Measurements from ENCODE around the gene EFHD2. TPM values are rescaled to one million over a fixed set of nuclear protein-coding genes. Genes with fewer than 3 reads are reported as not detected.

The EFHD2 gene
- total RNA-seq, 1 donor from 2014 or later: 12.5 TPM

- Histone ChIP-seq H3K4me1 (ENCODE audit: control insufficient read depth in 3 of 3, insufficient read depth in 3 of 3, low read length in 3 of 3) (peaks cover 22 to 42% (median 26%) of the 10 kb centered on the region in 3 donors), H3K4me3 (ENCODE audit: low read length in 3 of 3) (peak overlapping the region; percentile 67 to 70 (median 70)), H3K9me3 (ENCODE audit: control insufficient read depth in 3 of 3, low read length in 3 of 3) (no peaks in the 10 kb centered on the region), H3K27ac (ENCODE audit: low read depth, low read length) (no peak overlapping the region), H3K27me3 (ENCODE audit: control insufficient read depth in 3 of 3, insufficient read depth in 3 of 3, low read length in 3 of 3) (peaks cover 6 to 18% (median 14%) of the 10 kb centered on the region in 3 donors), H3K9ac (ENCODE audit: low read depth in 1 of 3, low read length in 3 of 3) (peak overlapping the region; percentile 53 to 70 (median 60)), H3K36me3 (ENCODE audit: control insufficient read depth in 3 of 3, insufficient read depth in 3 of 3, low read length in 3 of 3) (no peaks in the 10 kb centered on the region)
Observed at GRCh38 chr1:15410884-15411245, 1.2 kb downstream of the EFHD2 start.

- H3K4me1 ChIP-seq (ENCODE audit: control insufficient read depth in 3 of 3, insufficient read depth in 3 of 3, low read length in 3 of 3): peaks cover 29 to 48% (median 32%) of the 10 kb centered on the region in 3 donors
- no peaks in the 10 kb centered on the region for H3K9me3 ChIP-seq (ENCODE audit: control insufficient read depth in 3 of 3, low read length in 3 of 3)
- H3K27ac ChIP-seq (ENCODE audit: low read depth, low read length): peak overlapping the region; percentile 25
- H3K4me3 ChIP-seq (ENCODE audit: low read length in 3 of 3): peak overlapping the region; percentile 45 to 70 (median 52)
- no peaks in the 10 kb centered on the region for H3K36me3 ChIP-seq (ENCODE audit: control insufficient read depth in 3 of 3, insufficient read depth in 3 of 3, low read length in 3 of 3)
- peak overlapping the region in 2 of 3 donors; percentile 45 for H3K9ac ChIP-seq (ENCODE audit: low read depth in 1 of 3, low read length in 3 of 3)
- H3K27me3 ChIP-seq (ENCODE audit: control insufficient read depth in 3 of 3, insufficient read depth in 3 of 3, low read length in 3 of 3): peaks cover 6 to 18% (median 14%) of the 10 kb centered on the region in 3 donors
Observed at GRCh38 chr1:15411593-15412137, 2.0 kb downstream of the EFHD2 start.

GRCh38 chr1:15412175-15412800 lies 2.6 kb downstream of the EFHD2 start:
- Histone ChIP-seq H3K4me1 (ENCODE audit: control insufficient read depth in 3 of 3, insufficient read depth in 3 of 3, low read length in 3 of 3) (peaks cover 25 to 49% (median 34%) of the 10 kb centered on the region in 3 donors), H3K27ac (ENCODE audit: low read depth, low read length) (no peak overlapping the region), H3K36me3 (ENCODE audit: control insufficient read depth in 3 of 3, insufficient read depth in 3 of 3, low read length in 3 of 3) (no peaks in the 10 kb centered on the region)

GRCh38 chr1:15412843-15413242 lies 3.2 kb downstream of the EFHD2 start:
- Histone ChIP-seq H3K4me3 (ENCODE audit: low read length in 3 of 3) (peak overlapping the region in 1 of 3 donors; percentile 13), H3K27ac (ENCODE audit: low read depth, low read length) (no peak overlapping the region), H3K4me1 (ENCODE audit: control insufficient read depth in 3 of 3, insufficient read depth in 3 of 3, low read length in 3 of 3) (peaks cover 25 to 49% (median 36%) of the 10 kb centered on the region in 3 donors), H3K9me3 (ENCODE audit: control insufficient read depth in 3 of 3, low read length in 3 of 3) (no peaks in the 10 kb centered on the region), H3K9ac (ENCODE audit: low read depth in 1 of 3, low read length in 3 of 3) (no peak overlapping the region), H3K27me3 (ENCODE audit: control insufficient read depth in 3 of 3, insufficient read depth in 3 of 3, low read length in 3 of 3) (peaks cover 6 to 18% (median 14%) of the 10 kb centered on the region in 3 donors), H3K36me3 (ENCODE audit: control insufficient read depth in 3 of 3, insufficient read depth in 3 of 3, low read length in 3 of 3) (no peaks in the 10 kb centered on the region)

More at GRCh38 chr1:15412175-15412800, 2.6 kb downstream of the EFHD2 start:
- Histone ChIP-seq H3K9ac (ENCODE audit: low read depth in 1 of 3, low read length in 3 of 3) (no peak overlapping the region), H3K9me3 (ENCODE audit: control insufficient read depth in 3 of 3, low read length in 3 of 3) (no peaks in the 10 kb centered on the region), H3K4me3 (ENCODE audit: low read length in 3 of 3) (no peak overlapping the region), H3K27me3 (ENCODE audit: control insufficient read depth in 3 of 3, insufficient read depth in 3 of 3, low read length in 3 of 3) (peaks cover 6 to 18% (median 14%) of the 10 kb centered on the region in 3 donors)

- H3K4me3 ChIP-seq (ENCODE audit: low read length in 3 of 3): no peak overlapping the region
- no peak overlapping the region for H3K9ac ChIP-seq (ENCODE audit: low read depth in 1 of 3, low read length in 3 of 3)
- H3K27ac ChIP-seq (ENCODE audit: low read depth, low read length): no peak overlapping the region
- peaks cover 21 to 52% (median 39%) of the 10 kb centered on the region in 3 donors for H3K4me1 ChIP-seq (ENCODE audit: control insufficient read depth in 3 of 3, insufficient read depth in 3 of 3, low read length in 3 of 3)
- H3K9me3 ChIP-seq (ENCODE audit: control insufficient read depth in 3 of 3, low read length in 3 of 3): no peaks in the 10 kb centered on the region
- H3K27me3 ChIP-seq (ENCODE audit: control insufficient read depth in 3 of 3, insufficient read depth in 3 of 3, low read length in 3 of 3): peaks cover 6 to 18% (median 14%) of the 10 kb centered on the region in 3 donors
- H3K36me3 ChIP-seq (ENCODE audit: control insufficient read depth in 3 of 3, insufficient read depth in 3 of 3, low read length in 3 of 3): no peaks in the 10 kb centered on the region
Observed at GRCh38 chr1:15413563-15414444, 4.1 kb downstream of the EFHD2 start.

GRCh38 chr1:15414445-15414983 lies 4.8 kb downstream of the EFHD2 start:
- Histone ChIP-seq H3K27me3 (ENCODE audit: control insufficient read depth in 3 of 3, insufficient read depth in 3 of 3, low read length in 3 of 3) (peaks cover 6 to 18% (median 14%) of the 10 kb centered on the region in 3 donors), H3K4me3 (ENCODE audit: low read length in 3 of 3) (no peak overlapping the region), H3K27ac (ENCODE audit: low read depth, low read length) (no peak overlapping the region), H3K9me3 (ENCODE audit: control insufficient read depth in 3 of 3, low read length in 3 of 3) (no peaks in the 10 kb centered on the region), H3K4me1 (ENCODE audit: control insufficient read depth in 3 of 3, insufficient read depth in 3 of 3, low read length in 3 of 3) (peaks cover 17 to 55% (median 38%) of the 10 kb centered on the region in 3 donors), H3K36me3 (ENCODE audit: control insufficient read depth in 3 of 3, insufficient read depth in 3 of 3, low read length in 3 of 3) (no peaks in the 10 kb centered on the region), H3K9ac (ENCODE audit: low read depth in 1 of 3, low read length in 3 of 3) (no peak overlapping the region)

- H3K4me3 ChIP-seq (ENCODE audit: low read length in 3 of 3): no peak overlapping the region
Observed at GRCh38 chr1:15417059-15417934, 7.6 kb downstream of the EFHD2 start.

GRCh38 chr1:15418806-15419515 lies 9.3 kb downstream of the EFHD2 start:
- no peaks in the 10 kb centered on the region for H3K27me3 ChIP-seq (ENCODE audit: control insufficient read depth in 3 of 3, insufficient read depth in 3 of 3, low read length in 3 of 3)
- H3K9me3 ChIP-seq (ENCODE audit: control insufficient read depth in 3 of 3, low read length in 3 of 3): no peaks in the 10 kb centered on the region
- no peak overlapping the region for H3K9ac ChIP-seq (ENCODE audit: low read depth in 1 of 3, low read length in 3 of 3)
- H3K4me1 ChIP-seq (ENCODE audit: control insufficient read depth in 3 of 3, insufficient read depth in 3 of 3, low read length in 3 of 3): peaks cover 10 to 40% (median 22%) of the 10 kb centered on the region in 3 donors
- H3K27ac ChIP-seq (ENCODE audit: low read depth, low read length): no peak overlapping the region
- H3K4me3 ChIP-seq (ENCODE audit: low read length in 3 of 3): no peak overlapping the region
- no peaks in the 10 kb centered on the region for H3K36me3 ChIP-seq (ENCODE audit: control insufficient read depth in 3 of 3, insufficient read depth in 3 of 3, low read length in 3 of 3)

More at GRCh38 chr1:15417059-15417934, 7.6 kb downstream of the EFHD2 start:
- Histone ChIP-seq H3K4me1 (ENCODE audit: control insufficient read depth in 3 of 3, insufficient read depth in 3 of 3, low read length in 3 of 3) (peaks cover 14 to 54% (median 31%) of the 10 kb centered on the region in 3 donors), H3K27me3 (ENCODE audit: control insufficient read depth in 3 of 3, insufficient read depth in 3 of 3, low read length in 3 of 3) (peaks cover 0 to 8% (median 3%) of the 10 kb centered on the region in 3 donors), H3K27ac (ENCODE audit: low read depth, low read length) (no peak overlapping the region), H3K9me3 (ENCODE audit: control insufficient read depth in 3 of 3, low read length in 3 of 3) (no peaks in the 10 kb centered on the region), H3K36me3 (ENCODE audit: control insufficient read depth in 3 of 3, insufficient read depth in 3 of 3, low read length in 3 of 3) (no peaks in the 10 kb centered on the region), H3K9ac (ENCODE audit: low read depth in 1 of 3, low read length in 3 of 3) (no peak overlapping the region)

All from skeletal muscle tissue (tissue), 4 donors.